K562 (cell line): ENCODE measurements around the gene COLQ. TPM values are rescaled to one million over a fixed set of nuclear protein-coding genes. Genes with fewer than 3 reads are reported as not detected.
A peak's percentile ranks its signal among the peaks of the same experiment; 100 is the strongest.

Experiments
- ATAC-seq: fragments of 200-7000 bp; cut with Tn5 transposase; 3 replicates; pipeline ENCODE4 v1.9.1; 2020; ENCODE audit warnings: moderate library complexity
- BruUV-seq: library from RNA; stranded (reverse); fragments of 400-500 nt; replicated peaks from 2 replicates; lab custom pipeline; 2021; lab: Mats Ljungman, UMichigan
- CTCF ChIA-PET: fragments of 300-600 bp; formaldehyde crosslinking; extraction: SDS; loops from one replicate; lab custom pipeline; 2021; ENCODE audit warnings: low intra/inter-chr PET ratio; lab: Yijun Ruan, JAX
- POLR2A ChIA-PET: fragments of 300-600, 350-650 bp; sonication (Branson Sonifier 250); formaldehyde crosslinking; extraction: SDS; loops from one replicate; lab custom pipeline; 2021; ENCODE audit warnings: antibody characterized with exemption, inconsistent platforms; lab: Yijun Ruan, JAX
- DNase-seq, 4 experiments: peaks; one replicate each; pipeline versions ENCODE4 v3.0.0 to v3.0.0-alpha.2; 2011 to 2018; ENCODE audit warnings: low spot score in 3 of 4, mixed read lengths in 3 of 4; ENCODE audit errors: extremely low read depth in 1 of 4
- FAIRE-seq: peaks from 2 replicates; lab custom pipeline; 2011; peaks lifted over from hg19 to GRCh38; lab: Jason Lieb, UNC
- H2AFZ ChIP-seq: 2 replicates; pipeline ENCODE4 v1.6.0; 2011; ENCODE audit warnings: low read depth, low read length, control low read depth, inconsistent platforms
- H3K27ac ChIP-seq: fragments of 200-600 bp; 3 replicates; pipeline ENCODE4 v1.8.0; 2011; ENCODE audit warnings: low read depth, mild to moderate bottlenecking, control low read depth, inconsistent platforms, low read length, moderate library complexity, mixed read lengths; ENCODE audit errors: extremely low read depth
- H3K27me3 ChIP-seq, 2 experiments: fragments of 300-600 bp in 1 of 2; 2 replicates in 1 of 2; 3 replicates in 1 of 2; pipeline versions ENCODE4 v1.6.0 to v1.8.0; 2011; ENCODE audit warnings: inconsistent platforms in 2 of 2, low read length in 2 of 2, mild to moderate bottlenecking in 1 of 2, mixed read lengths in 1 of 2, moderate library complexity in 1 of 2; ENCODE audit not compliant: control insufficient read depth in 2 of 2, insufficient read depth in 2 of 2
- H3K36me3 ChIP-seq: fragments of 300-600 bp; 3 replicates; pipeline ENCODE4 v1.8.0; 2011; ENCODE audit warnings: mild to moderate bottlenecking, low read length, inconsistent platforms; ENCODE audit not compliant: control insufficient read depth, insufficient read depth
- H3K4me1 ChIP-seq, 2 experiments: fragments of 200-600 bp in 1 of 2; replicated peaks in 1 of 2; 2 replicates in 1 of 2; 3 replicates in 1 of 2; pipeline versions ENCODE4 v1.5.1 to v1.8.0; 2011; ENCODE audit warnings: inconsistent platforms in 2 of 2, low read length in 2 of 2, mild to moderate bottlenecking in 1 of 2, mixed read lengths in 1 of 2, moderate library complexity in 1 of 2; ENCODE audit not compliant: control insufficient read depth in 2 of 2, insufficient read depth in 2 of 2
- H3K4me2 ChIP-seq: 2 replicates; pipeline ENCODE4 v1.6.1; 2011; ENCODE audit warnings: low read length, control low read depth, inconsistent platforms, mixed read lengths; ENCODE audit not compliant: insufficient read depth
- H3K4me3 ChIP-seq: fragments of 200-600 bp; sonication (generic), shearing (Covaris generic); 2 replicates; pipeline ENCODE4 v1.5.1; 2016; ENCODE audit warnings: control low read depth, inconsistent platforms
- H3K79me2 ChIP-seq: fragments of 200-600 bp; 3 replicates; pipeline ENCODE4 v1.8.0; 2011; ENCODE audit warnings: low read length, inconsistent platforms; ENCODE audit not compliant: control insufficient read depth, insufficient read depth
- H3K9ac ChIP-seq, 2 experiments: 2 replicates each; pipeline versions ENCODE4 v1.6.0 to v1.6.1; 2011; ENCODE audit warnings: low read depth in 2 of 2, low read length in 2 of 2, control low read depth in 1 of 2, inconsistent platforms in 1 of 2, mild to moderate bottlenecking in 1 of 2, mixed read lengths in 1 of 2; ENCODE audit not compliant: insufficient read depth in 1 of 2
- H3K9me1 ChIP-seq: one replicate; pipeline ENCODE4 v1.6.0; 2011; ENCODE audit warnings: inconsistent platforms, mild to moderate bottlenecking, low read length, moderate library complexity; ENCODE audit not compliant: control insufficient read depth, insufficient read depth
- H3K9me3 ChIP-seq: replicated peaks from 2 replicates; pipeline ENCODE4 v1.5.1; 2011; ENCODE audit warnings: low read depth, low read length, inconsistent platforms; ENCODE audit not compliant: control insufficient read depth, insufficient read depth
- H4K20me1 ChIP-seq: replicated peaks from 2 replicates; pipeline ENCODE4 v1.6.1; 2011; ENCODE audit warnings: low read length, inconsistent platforms, mixed read lengths; ENCODE audit not compliant: control insufficient read depth, insufficient read depth
- HMG20B ChIP-seq: fragments of 250-450 bp; sonication (Bioruptor Pico); IDR thresholded peaks from 2 replicates; pipeline ENCODE4 v1.5.0; 2021; ENCODE audit warnings: mild to moderate bottlenecking
- MEF2D ChIP-seq: conservative IDR thresholded peaks from 2 replicates; pipeline ENCODE4 v1.6.1; 2016; ENCODE audit warnings: low read depth, missing genetic modification characterization, missing compliant biosample characterization
- MYC ChIP-seq, 2 experiments: fragments of 250-450 bp in 1 of 2; sonication (Bioruptor Pico) in 1 of 2; IDR thresholded peaks; 2 replicates each; pipeline versions ENCODE4 v1.5.1 to v1.6.1; 2012 to 2021; ENCODE audit warnings: low read depth in 2 of 2, borderline replicate concordance in 1 of 2, improper control_type of control experiment in 1 of 2, low read length in 1 of 2, mild to moderate bottlenecking in 1 of 2, moderate library complexity in 1 of 2
- NR2C1 ChIP-seq, 2 experiments: fragments of 450-650 bp; IDR thresholded peaks; 2 replicates each; pipeline ENCODE4 v1.6.1; 2017; ENCODE audit warnings: mild to moderate bottlenecking in 2 of 2, antibody characterized with exemption in 1 of 2, inconsistent platforms in 1 of 2, missing compliant biosample characterization in 1 of 2, missing genetic modification characterization in 1 of 2
- POLR2H ChIP-seq: IDR thresholded peaks from 2 replicates; pipeline ENCODE4 v1.6.1; 2016; ENCODE audit warnings: missing genetic modification characterization, low read depth, mild to moderate bottlenecking, control low read depth, missing compliant biosample characterization, moderate library complexity
- PTRF ChIP-seq: fragments of 450-650 bp; IDR thresholded peaks from 2 replicates; pipeline ENCODE4 v1.6.1; 2016; ENCODE audit warnings: mild to moderate bottlenecking, missing genetic modification characterization, missing compliant biosample characterization
- PTTG1 ChIP-seq: fragments of 450-650 bp; IDR thresholded peaks from 2 replicates; pipeline ENCODE4 v1.6.1; 2016; ENCODE audit warnings: low read depth, mild to moderate bottlenecking, missing genetic modification characterization, missing compliant biosample characterization
- SIN3B ChIP-seq: fragments of 450-650 bp; IDR thresholded peaks from 2 replicates; pipeline ENCODE4 v1.6.1; 2017; ENCODE audit warnings: low read depth, mild to moderate bottlenecking, moderate library complexity
- SRSF1 ChIP-seq: fragments of 200-400 bp; formaldehyde crosslinking; IDR thresholded peaks from 2 replicates; pipeline ENCODE4 v1.6.1; 2017; ENCODE audit warnings: mild to moderate bottlenecking, low read depth, low read length, moderate library complexity
- ZNF766 ChIP-seq: fragments of 200-800 bp; sonication (Bioruptor generic); conservative IDR thresholded peaks from 2 replicates; pipeline ENCODE4 v1.6.1; 2016; ENCODE audit warnings: missing genetic modification characterization, missing compliant biosample characterization
- WGBS: fragments of 100-300 bp; shearing (Covaris generic); methylation state at CpG from one replicate; pipeline ENCODE4 v1.1.6; 2016; ENCODE audit warnings: low coverage, mixed read lengths; ENCODE audit not compliant: insufficient coverage; ENCODE audit errors: missing lambda C conversion rate; 5-methylcytosine and 5-hydroxymethylcytosine counted together
- in situ Hi-C: fragments of 300-500 bp; cut with MboI; formaldehyde crosslinking; loops from 4 replicates; pipeline ENCODE4 v1.15.0; 2018; ENCODE audit warnings: inconsistent platforms, mixed read lengths
- intact Hi-C: fragments of 100-400 bp; cut with micrococcal nuclease; formaldehyde crosslinking; loops from 2 replicates; pipeline ENCODE4 v1.14.2; 2022
- polyA plus RNA-seq, 8 experiments: library from polyadenylated mRNA; depleted of rRNA in 4 of 8; stranded (reverse) in 5 of 8; unstranded in 3 of 8; fragments of >200 nt; fragmentation: Nextera tagmentation in 2 of 8; fragmentation: Illumina TruSeq in 1 of 8; extraction: Ambion mirVana in 2 of 8; extraction: Trizol in 1 of 8; gene quantifications; 2 replicates each; pipeline versions ENCODE4 v1.2.1 to v1.2.3, GENCODE V29; 2011 to 2014; ENCODE audit warnings: inconsistent platforms in 1 of 8, missing spikeins in 1 of 8
- total RNA-seq, 7 experiments: library from RNA; depleted of rRNA in 6 of 7; stranded (reverse); fragments of >200 nt in 6 of 7; fragmentation: Illumina TruSeq in 2 of 7; extraction: Trizol in 2 of 7; gene quantifications; 2 replicates each; pipeline versions ENCODE4 v1.2.1 to v1.2.3, GENCODE V29; 2011 to 2021; ENCODE audit warnings: low replicate concordance in 1 of 7
- TF ChIP-seq, protein P1 (sequence below): fragments of 450-650 bp; conservative IDR thresholded peaks from 2 replicates; pipeline ENCODE4 v1.6.1; 2016; ENCODE audit warnings: missing genetic modification characterization, low read depth, mild to moderate bottlenecking, missing compliant biosample characterization, moderate library complexity
- TF ChIP-seq, protein P2 (sequence below), 3 experiments: fragments of 200-800 bp in 1 of 3; sonication (Bioruptor generic) in 1 of 3; sonication (generic) in 1 of 3; formaldehyde crosslinking in 1 of 3; IDR thresholded peaks; 2 replicates each; pipeline versions ENCODE4 v1.6.1 to v1.8.0; 2016 to 2022; ENCODE audit warnings: mild to moderate bottlenecking in 2 of 3, missing compliant biosample characterization in 2 of 3, missing genetic modification characterization in 2 of 3, missing genetic modification reagents in 1 of 3
- TF ChIP-seq, protein P3 (sequence below): fragments of 450-650 bp; IDR thresholded peaks from 2 replicates; pipeline ENCODE4 v1.6.1; 2016; ENCODE audit warnings: missing biosample characterization, missing genetic modification characterization
- TF ChIP-seq, protein P4 (sequence below): fragments of 150-350 bp; conservative IDR thresholded peaks from 2 replicates; pipeline ENCODE4 v1.6.1; 2014; ENCODE audit warnings: low read length

Gene COLQ
- total and polyA plus RNA-seq, 9 of the 15 experiments (the other 6 are each of a cell fraction or from before 2014, with no cell fraction given) = 0.04 to 0.36 (median 0.27) TPM; not detected in 4

DNA sequence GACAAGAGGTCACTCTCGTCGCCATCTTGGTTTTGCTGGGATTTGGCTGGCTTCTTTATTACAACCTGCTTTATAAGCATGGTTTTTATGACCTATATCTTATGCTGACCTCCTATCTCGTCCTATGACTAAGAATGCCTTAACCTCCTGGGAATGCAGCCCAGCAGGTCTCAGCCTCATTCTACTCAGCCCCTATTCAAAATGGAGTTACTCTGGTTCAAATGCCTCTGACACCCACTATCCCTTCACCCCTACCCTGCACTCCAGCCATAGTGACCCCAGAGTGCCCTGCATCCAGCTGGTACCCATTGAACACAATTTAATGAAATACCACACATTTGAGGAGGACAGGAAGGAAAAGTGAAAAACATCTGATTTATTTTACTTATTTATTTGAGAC lies 117.5 kb downstream of the COLQ start:
- POLR2A ChIA-PET = interaction anchor here (1.2 kb wide), 1 partner anchor 137 kb away, joined by 3 read pairs; no protein-coding TSS in a partner anchor
- TF ChIP-seq, protein P1, sequence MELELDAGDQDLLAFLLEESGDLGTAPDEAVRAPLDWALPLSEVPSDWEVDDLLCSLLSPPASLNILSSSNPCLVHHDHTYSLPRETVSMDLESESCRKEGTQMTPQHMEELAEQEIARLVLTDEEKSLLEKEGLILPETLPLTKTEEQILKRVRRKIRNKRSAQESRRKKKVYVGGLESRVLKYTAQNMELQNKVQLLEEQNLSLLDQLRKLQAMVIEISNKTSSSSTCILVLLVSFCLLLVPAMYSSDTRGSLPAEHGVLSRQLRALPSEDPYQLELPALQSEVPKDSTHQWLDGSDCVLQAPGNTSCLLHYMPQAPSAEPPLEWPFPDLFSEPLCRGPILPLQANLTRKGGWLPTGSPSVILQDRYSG (tag) = peak; percentile 75; the same call in 1 of the 2 replicates
- TF ChIP-seq, protein P2, sequence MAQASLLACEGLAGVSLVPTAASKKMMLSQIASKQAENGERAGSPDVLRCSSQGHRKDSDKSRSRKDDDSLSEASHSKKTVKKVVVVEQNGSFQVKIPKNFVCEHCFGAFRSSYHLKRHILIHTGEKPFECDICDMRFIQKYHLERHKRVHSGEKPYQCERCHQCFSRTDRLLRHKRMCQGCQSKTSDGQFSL (CRISPR knock-in tag; IDR thresholded peaks at IDR 0.05) = no peak
- TF ChIP-seq, protein P2 (tag; IDR thresholded peaks at IDR 0.05) = peak in 1 of 2 experiments; percentile 69; a peak in 1 of 4 replicates
- peak; percentile 81 for TF ChIP-seq MEF2D (tag)
- no peak for TF ChIP-seq POLR2H (tag)
- peak; percentile 84 for TF ChIP-seq PTRF
- TF ChIP-seq, protein P3, sequence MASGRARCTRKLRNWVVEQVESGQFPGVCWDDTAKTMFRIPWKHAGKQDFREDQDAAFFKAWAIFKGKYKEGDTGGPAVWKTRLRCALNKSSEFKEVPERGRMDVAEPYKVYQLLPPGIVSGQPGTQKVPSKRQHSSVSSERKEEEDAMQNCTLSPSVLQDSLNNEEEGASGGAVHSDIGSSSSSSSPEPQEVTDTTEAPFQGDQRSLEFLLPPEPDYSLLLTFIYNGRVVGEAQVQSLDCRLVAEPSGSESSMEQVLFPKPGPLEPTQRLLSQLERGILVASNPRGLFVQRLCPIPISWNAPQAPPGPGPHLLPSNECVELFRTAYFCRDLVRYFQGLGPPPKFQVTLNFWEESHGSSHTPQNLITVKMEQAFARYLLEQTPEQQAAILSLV (tag) = peak; percentile 60; the same call in 1 of the 2 replicates
- TF ChIP-seq MYC (IDR thresholded peaks at IDR 0.05; ENCODE audit: low read depth, low read length) = no peak
- no peak for TF ChIP-seq MYC (CRISPR knock-in tag; IDR thresholded peaks at IDR 0.05; ENCODE audit: borderline replicate concordance, low read depth)
- 0 out of 2 replicates have a peak, but pooled peaks have one; percentile 41 for TF ChIP-seq ZNF766 (CRISPR knock-in tag)
- no peak for TF ChIP-seq SIN3B
- peak; percentile 86 for TF ChIP-seq PTTG1 (tag)
- no peak for TF ChIP-seq HMG20B (CRISPR knock-in tag)
- TF ChIP-seq, protein P4, sequence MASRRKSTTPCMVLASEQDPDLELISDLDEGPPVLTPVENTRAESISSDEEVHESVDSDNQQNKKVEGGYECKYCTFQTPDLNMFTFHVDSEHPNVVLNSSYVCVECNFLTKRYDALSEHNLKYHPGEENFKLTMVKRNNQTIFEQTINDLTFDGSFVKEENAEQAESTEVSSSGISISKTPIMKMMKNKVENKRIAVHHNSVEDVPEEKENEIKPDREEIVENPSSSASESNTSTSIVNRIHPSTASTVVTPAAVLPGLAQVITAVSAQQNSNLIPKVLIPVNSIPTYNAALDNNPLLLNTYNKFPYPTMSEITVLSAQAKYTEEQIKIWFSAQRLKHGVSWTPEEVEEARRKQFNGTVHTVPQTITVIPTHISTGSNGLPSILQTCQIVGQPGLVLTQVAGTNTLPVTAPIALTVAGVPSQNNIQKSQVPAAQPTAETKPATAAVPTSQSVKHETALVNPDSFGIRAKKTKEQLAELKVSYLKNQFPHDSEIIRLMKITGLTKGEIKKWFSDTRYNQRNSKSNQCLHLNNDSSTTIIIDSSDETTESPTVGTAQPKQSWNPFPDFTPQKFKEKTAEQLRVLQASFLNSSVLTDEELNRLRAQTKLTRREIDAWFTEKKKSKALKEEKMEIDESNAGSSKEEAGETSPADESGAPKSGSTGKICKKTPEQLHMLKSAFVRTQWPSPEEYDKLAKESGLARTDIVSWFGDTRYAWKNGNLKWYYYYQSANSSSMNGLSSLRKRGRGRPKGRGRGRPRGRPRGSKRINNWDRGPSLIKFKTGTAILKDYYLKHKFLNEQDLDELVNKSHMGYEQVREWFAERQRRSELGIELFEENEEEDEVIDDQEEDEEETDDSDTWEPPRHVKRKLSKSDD = no peak
- no peak for TF ChIP-seq SRSF1
- TF ChIP-seq NR2C1 (IDR thresholded peaks at IDR 0.05) = no peak
- peak; percentile 55; the same call in 1 of the 2 replicates for TF ChIP-seq NR2C1 (tag; IDR thresholded peaks at IDR 0.05)

More for the DNA sequence above, 117.5 kb downstream of the COLQ start:
- no peak overlapping the region for H3K9ac ChIP-seq
- CTCF ChIA-PET = interaction anchor here (1.1 to 3.2 kb wide), 3 partner anchors 135 to 202 kb away, joined by 3 to 30 read pairs (median 18); partner anchors contain the start of gene CAPN7
- no peaks in the 10 kb centered on the region for H3K4me1 ChIP-seq
- ATAC-seq (no peak), FAIRE-seq (no peak), DNase-seq (no peak)
- no peak overlapping the region for H3K27ac ChIP-seq
- no peak overlapping the region for H2AFZ ChIP-seq
- H3K9me3 ChIP-seq = no peaks in the 10 kb centered on the region
- BruUV-seq = no TSS peak
- WGBS = 57% methylated on average over 3 of the region's 3 CpGs
- H3K27me3 ChIP-seq = no peaks in the 10 kb centered on the region
- in situ Hi-C loops = no loop called here
- no peak overlapping the region for H3K4me3 ChIP-seq
- H3K4me2 ChIP-seq = no peak overlapping the region
- H3K79me2 ChIP-seq = no peaks in the 10 kb centered on the region
- H3K9me1 ChIP-seq = no peaks in the 10 kb centered on the region
- H3K36me3 ChIP-seq = no peaks in the 10 kb centered on the region
- H4K20me1 ChIP-seq = no peaks in the 10 kb centered on the region
- intact Hi-C loops = loop anchor here (2.0 to 5.0 kb wide), 3 partner anchors 25 to 295 kb away; no protein-coding TSS in a partner anchor
